PC-3 (cell line): ENCODE data around the gene POU2F1. TPM values are rescaled to one million over a fixed set of nuclear protein-coding genes. Genes with fewer than 3 reads are reported as not detected.

Experiments used
- ATAC-seq: fragments of 200-7000 bp; cut with Tn5 transposase; 2 replicates; pipeline ENCODE4 v1.9.1; 2020; ENCODE audit warnings: mild to moderate bottlenecking, moderate library complexity
- BruUV-seq: library from RNA; stranded (reverse); fragments of 400-500 nt; replicated peaks from 2 replicates; lab custom pipeline; 2021; lab: Mats Ljungman, UMichigan
- CTCF ChIA-PET: fragments of 300-600 bp; sonication (Branson Sonifier 250); formaldehyde crosslinking; loops from one replicate; lab custom pipeline; 2022; ENCODE audit warnings: antibody characterized with exemption; lab: Charles Lee
- POLR2A ChIA-PET: fragments of 300-600 bp; sonication (Branson Sonifier 250); formaldehyde crosslinking; loops from one replicate; lab custom pipeline; 2022; ENCODE audit warnings: antibody characterized with exemption; ENCODE audit not compliant: unreplicated experiment; lab: Charles Lee
- DNase-seq: peaks from one replicate; pipeline ENCODE4 v3.0.0-alpha.2; 2015
- H2AFZ ChIP-seq: fragments of 300-600 bp; sonication (generic); 2 replicates; pipeline ENCODE4 v1.6.0; 2016; ENCODE audit warnings: antibody characterized with exemption, low read length
- H3F3A ChIP-seq: fragments of 300-600 bp; sonication (generic); one replicate; pipeline ENCODE4 v1.6.0; 2017; ENCODE audit warnings: antibody characterized with exemption, low read length, control low read depth, mild to moderate bottlenecking; ENCODE audit not compliant: unreplicated experiment
- H3K27ac ChIP-seq: fragments of 300-600 bp; sonication (generic); 2 replicates; pipeline ENCODE4 v1.5.1; 2016; ENCODE audit warnings: mild to moderate bottlenecking, low read length
- H3K27me3 ChIP-seq: fragments of 300-600 bp; sonication (generic); 2 replicates; pipeline ENCODE4 v1.6.1; 2016; ENCODE audit warnings: low read length, mixed read lengths
- H3K36me3 ChIP-seq: fragments of 300-600 bp; sonication (generic); 2 replicates; pipeline ENCODE4 v1.6.1; 2016; ENCODE audit warnings: low read depth, mixed run types, low read length, mixed read lengths
- H3K4me1 ChIP-seq: fragments of 300-600 bp; sonication (generic); 2 replicates; pipeline ENCODE4 v1.5.1; 2016; ENCODE audit warnings: low read length; ENCODE audit not compliant: insufficient read depth
- H3K4me2 ChIP-seq: fragments of 300-600 bp; sonication (generic); 2 replicates; pipeline ENCODE4 v1.6.0; 2016; ENCODE audit warnings: low read length
- H3K4me3 ChIP-seq: fragments of 300-600 bp; sonication (generic); 2 replicates; pipeline ENCODE4 v1.5.1; 2016; ENCODE audit warnings: mild to moderate bottlenecking, low read length, mixed read lengths
- H3K79me2 ChIP-seq: fragments of 300-600 bp; sonication (generic); 2 replicates; pipeline ENCODE4 v1.6.1; 2017; ENCODE audit warnings: low read length, mixed read lengths
- H3K9ac ChIP-seq: fragments of 300-600 bp; sonication (generic); 2 replicates; pipeline ENCODE4 v1.6.0; 2016; ENCODE audit warnings: mild to moderate bottlenecking, low read length
- H3K9me2 ChIP-seq: fragments of 300-600 bp; sonication (generic); replicated peaks from 2 replicates; pipeline ENCODE4 v1.6.1; 2016; ENCODE audit warnings: mixed run types, low read length, mixed read lengths
- H3K9me3 ChIP-seq: fragments of 300-600 bp; sonication (generic); 2 replicates; pipeline ENCODE4 v1.6.1; 2016; ENCODE audit warnings: low read length, mixed read lengths
- H4K20me1 ChIP-seq: fragments of 300-600 bp; sonication (generic); 2 replicates; pipeline ENCODE4 v1.6.1; 2016; ENCODE audit warnings: low read length, mixed read lengths
- EZH2 ChIP-seq: fragments of 300-600 bp; sonication (generic); IDR thresholded peaks from one replicate; pipeline ENCODE4 v1.6.1; 2017; ENCODE audit warnings: antibody characterized with exemption, mild to moderate bottlenecking, low read length; ENCODE audit not compliant: unreplicated experiment
- EZH2phosphoT487 ChIP-seq: fragments of 300-600 bp; sonication (generic); IDR thresholded peaks from 2 replicates; pipeline ENCODE4 v1.6.1; 2018; ENCODE audit warnings: mild to moderate bottlenecking, antibody characterized with exemption, low read length, borderline replicate concordance
- intact Hi-C: fragments of 100-400 bp; cut with micrococcal nuclease; formaldehyde crosslinking; loops from 2 replicates; pipeline ENCODE4 v1.9.0; 2023
- total RNA-seq: library from RNA; depleted of rRNA; stranded (reverse); fragments of >200 nt; gene quantifications from 2 replicates; pipeline ENCODE4 v1.2.3, GENCODE V29; 2014
- TF ChIP-seq, protein P1 (sequence below): fragments of 300-600 bp; sonication (generic); conservative IDR thresholded peaks from 2 replicates; pipeline ENCODE4 v1.5.1; 2017; ENCODE audit warnings: antibody characterized with exemption, low read depth, mild to moderate bottlenecking, low read length

The POU2F1 gene
- total RNA-seq, 1 experiment from 2014 or later, result 8.7 TPM

DNA sequence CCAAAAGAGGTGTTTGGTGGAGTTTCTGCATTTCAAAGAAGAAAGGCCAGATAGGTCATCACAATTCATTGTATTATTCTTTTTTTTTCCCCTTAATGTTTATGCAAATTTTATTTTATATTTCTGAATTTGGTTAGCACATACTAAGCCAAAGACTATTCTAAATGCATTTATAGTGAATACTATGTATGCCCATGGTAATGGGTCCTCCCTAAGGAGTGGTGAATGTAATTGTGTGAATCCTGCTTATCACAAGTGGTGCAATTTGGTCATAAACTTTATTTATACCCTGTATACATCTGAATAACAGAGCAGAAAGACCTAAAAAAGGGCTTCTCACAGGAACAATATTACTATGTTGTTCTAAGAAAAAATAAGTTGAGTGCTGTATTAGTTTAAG is 198.6 kb downstream of the POU2F1 start:
- BruUV-seq, result no TSS peak
- no peaks in the 10 kb centered on the region for H3K79me2 ChIP-seq
- peaks cover 7% of the 10 kb centered on the region; the same call in 1 of the 2 replicates for H3K4me1 ChIP-seq
- no peak overlapping the region for H3K4me2 ChIP-seq
- H3K27ac ChIP-seq, result no peak overlapping the region
- no peak for TF ChIP-seq EZH2phosphoT487
- TF ChIP-seq EZH2, result no peak
- TF ChIP-seq, protein P1, sequence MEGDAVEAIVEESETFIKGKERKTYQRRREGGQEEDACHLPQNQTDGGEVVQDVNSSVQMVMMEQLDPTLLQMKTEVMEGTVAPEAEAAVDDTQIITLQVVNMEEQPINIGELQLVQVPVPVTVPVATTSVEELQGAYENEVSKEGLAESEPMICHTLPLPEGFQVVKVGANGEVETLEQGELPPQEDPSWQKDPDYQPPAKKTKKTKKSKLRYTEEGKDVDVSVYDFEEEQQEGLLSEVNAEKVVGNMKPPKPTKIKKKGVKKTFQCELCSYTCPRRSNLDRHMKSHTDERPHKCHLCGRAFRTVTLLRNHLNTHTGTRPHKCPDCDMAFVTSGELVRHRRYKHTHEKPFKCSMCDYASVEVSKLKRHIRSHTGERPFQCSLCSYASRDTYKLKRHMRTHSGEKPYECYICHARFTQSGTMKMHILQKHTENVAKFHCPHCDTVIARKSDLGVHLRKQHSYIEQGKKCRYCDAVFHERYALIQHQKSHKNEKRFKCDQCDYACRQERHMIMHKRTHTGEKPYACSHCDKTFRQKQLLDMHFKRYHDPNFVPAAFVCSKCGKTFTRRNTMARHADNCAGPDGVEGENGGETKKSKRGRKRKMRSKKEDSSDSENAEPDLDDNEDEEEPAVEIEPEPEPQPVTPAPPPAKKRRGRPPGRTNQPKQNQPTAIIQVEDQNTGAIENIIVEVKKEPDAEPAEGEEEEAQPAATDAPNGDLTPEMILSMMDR, result no peak
- H2AFZ ChIP-seq, result no peak overlapping the region
- DNase-seq (no peak), ATAC-seq (no peak)
- intact Hi-C loops, result no loop called here
- no peaks in the 10 kb centered on the region for H3K9me3 ChIP-seq
- no peak overlapping the region for H3K4me3 ChIP-seq
- CTCF ChIA-PET, result no interaction called here
- H3K36me3 ChIP-seq, result no peaks in the 10 kb centered on the region
- H4K20me1 ChIP-seq, result no peaks in the 10 kb centered on the region
- no peaks in the 10 kb centered on the region for H3F3A ChIP-seq
- H3K27me3 ChIP-seq, result no peaks in the 10 kb centered on the region
- no peaks in the 10 kb centered on the region for H3K9me2 ChIP-seq
- no peak overlapping the region for H3K9ac ChIP-seq
- POLR2A ChIA-PET, result no interaction called here

DNA sequence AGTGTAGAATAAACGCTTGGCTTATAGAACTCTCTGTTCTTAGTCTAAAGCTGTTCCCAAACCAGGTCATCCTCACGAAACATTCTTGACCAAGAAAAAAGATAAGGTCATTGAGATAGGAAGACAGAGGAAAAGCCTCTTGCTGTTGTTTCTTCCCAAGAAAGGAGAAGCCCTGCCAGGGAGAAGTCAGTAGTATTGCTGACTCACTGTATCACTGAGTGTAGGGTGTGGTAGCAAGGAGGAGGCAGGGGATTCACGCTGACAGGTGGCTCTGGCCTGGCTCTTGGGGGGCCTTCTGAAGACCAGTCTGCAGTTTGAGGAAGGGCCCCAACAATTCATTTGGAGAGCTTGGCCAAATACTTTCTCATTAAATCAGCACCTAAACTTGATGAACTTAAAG is 199.8 kb downstream of the POU2F1 start:
- H3K9me3 ChIP-seq, result no peaks in the 10 kb centered on the region
- ChIA-PET POLR2A (no interaction called here), CTCF (no interaction called here)
- H4K20me1 ChIP-seq, result no peaks in the 10 kb centered on the region
- H2AFZ ChIP-seq, result no peak overlapping the region
- no peak overlapping the region for H3K27ac ChIP-seq
- no peaks in the 10 kb centered on the region for H3K9me2 ChIP-seq
- ATAC-seq (peak; percentile 46; the same call in 1 of the 2 replicates), DNase-seq (peak; percentile 25)
- H3K79me2 ChIP-seq, result no peaks in the 10 kb centered on the region
- peaks cover 7% of the 10 kb centered on the region; the same call in 1 of the 2 replicates for H3K4me1 ChIP-seq
- no peak overlapping the region for H3K4me2 ChIP-seq
- intact Hi-C loops, result loop anchor here (2.0 kb wide), 1 partner anchor 16 kb away; no protein-coding TSS in a partner anchor
- H3F3A ChIP-seq, result no peaks in the 10 kb centered on the region
- no peaks in the 10 kb centered on the region for H3K27me3 ChIP-seq
- BruUV-seq, result no TSS peak
- no peaks in the 10 kb centered on the region for H3K36me3 ChIP-seq
- TF ChIP-seq, protein P1, result no peak
- TF ChIP-seq EZH2 (no peak), EZH2phosphoT487 (no peak)
- no peak overlapping the region for H3K4me3 ChIP-seq
- no peak overlapping the region for H3K9ac ChIP-seq
